CD4-positive, alpha-beta T cell treated with Interleukin-21 for 1 hour (primary cell): ENCODE measurements around the gene OCEL1.

ENCODE experiments used
- DNase-seq: peaks from one replicate; pipeline ENCODE4 v3.0.0-alpha.2; 2020

Gene OCEL1

DNA sequence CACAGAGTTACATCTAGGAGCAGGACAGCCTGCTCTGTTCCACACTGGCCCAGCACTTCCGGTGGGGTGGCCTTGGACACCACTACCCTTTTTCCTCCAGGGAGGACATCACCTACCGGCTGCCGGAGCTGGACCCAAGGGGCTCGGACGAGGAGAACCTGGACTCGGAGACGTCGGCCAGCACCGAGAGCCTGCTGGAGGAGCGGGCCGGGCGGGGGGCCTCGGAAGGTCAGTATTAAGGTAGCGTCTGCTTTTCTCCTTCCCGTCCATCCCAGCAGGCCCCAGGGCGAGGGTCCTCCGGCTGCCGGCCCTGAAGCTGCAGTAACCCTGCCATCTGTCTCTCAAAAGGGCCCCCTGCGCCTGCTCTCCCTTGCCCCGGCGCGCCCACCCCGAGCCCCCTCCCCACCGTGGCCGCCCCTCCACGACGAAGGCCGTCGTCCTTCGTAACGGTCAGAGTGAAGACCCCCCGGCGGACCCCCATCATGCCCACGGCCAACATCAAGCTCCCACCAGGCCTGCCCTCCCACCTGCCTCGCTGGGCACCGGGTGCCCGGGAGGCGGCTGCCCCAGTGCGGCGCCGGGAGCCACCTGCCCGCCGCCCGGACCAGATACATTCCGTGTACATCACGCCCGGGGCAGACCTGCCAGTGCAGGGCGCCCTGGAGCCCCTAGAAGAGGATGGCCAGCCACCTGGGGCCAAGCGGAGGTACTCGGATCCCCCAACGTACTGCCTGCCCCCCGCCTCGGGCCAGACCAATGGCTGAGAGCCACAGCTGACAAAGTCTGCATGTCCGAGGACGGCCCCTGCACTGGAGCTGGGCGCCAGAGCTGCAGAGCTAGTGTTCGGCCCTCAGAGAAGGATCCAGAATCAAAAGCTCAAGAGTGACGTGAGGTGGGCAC, 14.2 kb upstream of the OCEL1 start:
- DNase-seq = no peak

DNA sequence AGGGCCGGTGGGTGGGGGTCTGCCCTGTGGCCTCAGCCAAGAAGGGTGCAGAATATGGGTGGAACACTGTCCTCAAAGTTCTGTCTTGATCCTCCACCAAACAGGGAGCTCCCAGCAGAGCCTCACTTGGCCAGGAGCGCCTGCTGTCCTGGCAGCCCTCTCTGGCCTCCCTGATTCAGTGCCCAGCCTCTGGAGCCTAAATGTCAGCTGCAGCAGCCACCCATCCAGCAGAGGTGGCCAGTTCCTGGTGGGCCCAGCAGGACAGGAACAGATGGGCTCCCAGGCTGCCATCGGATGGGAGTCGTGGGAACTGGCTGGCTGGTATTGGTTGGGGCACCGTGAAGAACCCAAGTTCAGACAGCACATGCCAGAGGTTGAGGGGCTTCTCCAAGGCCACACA, 12.7 kb upstream of the OCEL1 start:
- DNase-seq = no peak

DNA sequence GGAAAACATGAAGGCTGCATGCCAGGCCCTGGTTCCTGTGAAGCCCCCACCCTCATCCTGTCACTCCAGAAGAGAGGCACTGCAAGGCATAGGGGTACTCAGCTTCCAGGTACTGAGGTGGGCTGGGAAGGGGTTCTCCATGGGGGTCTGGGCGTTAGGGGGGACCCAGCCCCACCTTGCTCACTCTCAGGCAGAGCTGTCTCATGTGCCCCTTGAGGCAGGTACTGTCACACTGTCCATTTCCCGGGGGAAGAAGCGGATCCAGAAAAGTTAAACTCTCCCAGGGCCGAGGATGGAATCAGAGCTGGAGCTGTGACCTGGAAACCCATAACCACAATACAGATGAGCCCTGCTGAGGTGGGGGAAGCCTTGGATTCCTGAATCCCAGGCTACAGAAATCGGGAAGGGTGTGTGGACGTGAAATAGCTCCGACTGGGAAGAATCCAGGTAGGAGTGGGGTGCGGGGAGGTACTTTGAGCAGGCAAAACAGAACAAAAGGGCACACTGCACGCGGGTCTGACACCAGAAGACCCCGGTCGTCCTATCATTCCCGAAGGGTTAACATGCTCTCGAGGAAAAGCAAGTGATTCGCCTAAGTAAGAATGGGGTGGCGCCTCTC, 11.4 kb upstream of the OCEL1 start:
- no peak for DNase-seq

DNA sequence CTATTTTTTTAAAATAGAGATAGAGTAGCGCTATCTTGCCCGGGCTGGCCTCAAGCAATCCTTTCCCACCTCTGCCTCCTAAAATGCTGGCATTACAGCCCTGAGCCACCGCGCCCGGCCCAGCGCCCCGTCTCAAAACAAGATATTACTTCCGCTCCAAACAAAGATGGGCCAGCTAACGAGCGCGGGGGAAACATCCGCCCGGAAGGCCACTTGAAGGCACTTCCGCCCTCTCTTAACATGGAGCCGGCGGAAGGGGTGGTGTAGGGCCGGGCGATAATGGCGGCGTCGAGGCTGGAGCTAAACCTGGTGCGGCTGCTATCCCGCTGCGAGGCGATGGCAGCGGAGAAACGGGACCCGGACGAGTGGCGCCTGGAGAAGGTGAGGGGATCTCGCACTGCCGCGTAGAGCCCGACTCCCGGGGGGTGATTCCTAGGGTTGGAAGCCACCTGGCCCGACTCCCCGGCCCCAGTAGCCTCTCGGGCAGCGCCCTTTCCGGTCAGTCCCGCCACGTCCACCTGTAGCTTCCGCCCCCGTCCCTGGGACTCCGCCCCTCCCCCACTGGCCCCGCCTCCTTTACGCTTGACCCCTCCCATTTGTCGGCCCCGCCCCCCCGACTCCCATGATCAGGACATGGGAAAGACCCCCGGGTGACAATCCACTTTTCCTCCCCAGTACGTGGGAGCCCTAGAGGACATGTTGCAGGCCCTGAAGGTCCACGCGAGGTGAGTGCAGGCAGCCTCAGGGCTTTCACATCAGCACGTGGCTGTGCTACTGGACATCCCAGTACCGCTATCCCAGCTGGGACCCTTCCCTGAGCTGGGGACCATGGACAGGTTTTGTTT, 10.7 kb upstream of the OCEL1 start, which contains the start of gene USE1:
Gene USE1 (plus strand): TSS at position 231 of the 845 bp plus-strand sequence. CDS start 49 bp downstream, at position 280.
- DNase-seq = peak; percentile 90

DNA sequence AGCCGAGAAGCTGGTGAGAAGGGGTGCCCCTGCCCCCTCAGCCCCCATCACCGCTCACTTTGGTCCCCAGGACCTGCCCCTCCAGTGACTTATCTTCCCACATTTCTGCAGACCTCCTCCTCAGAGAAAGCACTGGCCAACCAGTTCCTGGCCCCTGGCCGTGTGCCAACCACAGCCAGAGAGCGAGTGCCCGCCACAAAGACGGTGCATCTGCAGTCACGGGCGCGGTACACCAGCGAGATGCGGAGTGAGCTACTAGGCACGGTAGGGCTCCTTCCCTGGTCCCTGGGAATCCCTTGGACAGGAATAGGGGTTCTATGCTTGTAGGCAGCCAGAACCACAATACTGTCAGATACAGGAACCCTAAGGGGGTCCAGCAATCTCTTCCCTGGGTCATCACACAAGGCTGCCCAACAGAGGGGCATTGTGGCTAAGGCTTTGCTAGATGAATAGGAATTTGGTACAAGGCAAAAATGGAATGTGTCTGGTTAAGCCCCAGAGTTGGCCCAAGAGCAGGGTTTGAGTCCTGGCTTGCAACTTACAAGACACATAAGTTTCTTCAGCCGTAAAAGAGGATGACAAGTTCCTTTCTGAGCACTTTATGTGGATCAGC, 9.9 kb upstream of the OCEL1 start:
- no peak for DNase-seq

DNA sequence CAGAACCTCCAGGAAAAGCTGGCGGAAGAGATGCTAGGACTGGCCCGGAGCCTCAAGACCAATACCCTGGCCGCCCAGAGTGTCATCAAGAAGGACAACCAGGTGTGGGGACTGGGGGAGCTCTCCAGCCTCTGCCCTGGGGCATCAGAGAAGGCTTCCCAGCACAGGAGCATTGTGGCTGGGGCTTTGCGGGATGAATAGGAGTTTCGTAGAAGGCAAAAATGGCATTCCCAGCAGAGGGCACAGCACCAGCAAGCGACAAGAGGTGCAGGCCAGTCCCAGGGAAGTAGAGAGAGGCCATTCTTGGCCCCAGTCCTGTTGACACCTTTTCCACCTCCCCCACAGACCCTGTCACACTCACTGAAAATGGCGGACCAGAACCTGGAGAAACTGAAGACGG, 6.7 kb upstream of the OCEL1 start:
- DNase-seq = no peak

DNA sequence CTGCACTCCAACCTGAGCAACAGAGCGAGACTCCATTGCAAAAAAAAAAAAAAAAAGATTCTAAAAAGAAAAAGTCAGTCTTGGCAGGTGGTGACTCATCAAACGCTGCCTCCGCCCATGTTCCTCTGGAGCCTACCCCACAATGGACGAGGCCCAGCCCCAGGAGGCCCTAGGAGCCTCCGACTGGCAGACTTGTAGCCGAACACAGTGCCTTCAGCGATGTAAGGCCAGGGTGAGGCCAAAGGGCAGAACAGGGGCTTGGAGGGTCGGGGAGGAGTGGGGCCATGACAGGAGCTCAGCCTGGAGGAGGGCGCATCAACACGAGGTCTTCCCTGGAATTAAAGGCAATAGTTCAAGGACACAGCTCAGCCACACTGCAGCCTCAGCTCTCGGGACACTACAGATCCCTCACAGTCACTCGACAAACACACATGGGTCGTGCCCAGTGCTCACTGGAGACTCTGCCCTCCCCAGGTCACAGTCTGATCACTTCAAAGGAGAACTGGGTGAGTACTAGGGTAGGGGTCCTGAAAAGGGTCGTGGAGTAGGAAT, 5.7 kb upstream of the OCEL1 start:
- DNase-seq = no peak

DNA sequence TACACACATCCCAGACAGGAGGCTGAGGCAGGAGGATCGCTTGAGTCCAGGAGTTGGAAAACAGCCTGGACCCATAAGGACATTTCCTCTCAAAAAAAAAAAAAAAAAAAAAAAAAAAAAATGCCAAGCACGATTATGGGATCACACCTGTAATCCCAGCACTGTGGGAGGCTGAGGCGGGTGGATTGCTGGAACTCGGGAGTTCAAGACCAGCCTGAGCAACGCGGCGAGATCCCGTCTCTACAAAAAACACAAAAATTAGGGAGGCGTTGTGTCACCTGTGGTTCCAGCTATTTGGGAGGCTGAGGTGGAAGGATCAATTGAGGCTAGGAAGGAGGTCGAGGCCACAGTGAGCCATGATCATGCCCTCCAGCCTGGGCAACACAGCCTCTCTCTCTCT, 973 bp upstream of the OCEL1 start:
- DNase-seq = no peak

DNA sequence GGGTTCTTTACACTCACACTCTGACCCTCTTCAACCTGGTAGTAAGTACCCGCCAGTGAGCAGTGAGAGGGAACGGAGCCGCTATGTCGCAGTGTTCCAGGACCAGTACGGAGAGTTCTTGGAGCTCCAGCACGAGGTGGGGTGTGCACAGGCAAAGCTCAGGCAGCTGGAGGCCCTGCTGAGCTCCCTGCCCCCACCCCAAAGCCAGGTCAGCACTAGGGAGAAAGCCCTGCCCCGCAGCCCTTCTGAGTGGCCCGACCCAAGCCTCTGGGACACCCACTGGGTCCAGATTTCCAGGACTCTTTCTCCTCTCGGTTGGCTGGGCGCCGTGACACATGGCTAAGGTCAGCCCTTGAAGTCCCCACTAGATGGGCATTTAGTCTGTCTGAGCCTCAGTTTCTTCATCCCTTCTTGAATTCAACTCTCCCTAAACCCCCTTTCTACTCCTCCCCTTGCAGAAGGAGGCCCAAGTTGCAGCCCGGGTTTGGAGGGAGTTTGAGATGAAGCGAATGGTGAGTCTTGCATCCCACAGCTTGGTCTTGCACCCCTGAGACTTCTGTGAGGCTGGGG, 1.9 kb downstream of the OCEL1 start:
- no peak for DNase-seq

DNA sequence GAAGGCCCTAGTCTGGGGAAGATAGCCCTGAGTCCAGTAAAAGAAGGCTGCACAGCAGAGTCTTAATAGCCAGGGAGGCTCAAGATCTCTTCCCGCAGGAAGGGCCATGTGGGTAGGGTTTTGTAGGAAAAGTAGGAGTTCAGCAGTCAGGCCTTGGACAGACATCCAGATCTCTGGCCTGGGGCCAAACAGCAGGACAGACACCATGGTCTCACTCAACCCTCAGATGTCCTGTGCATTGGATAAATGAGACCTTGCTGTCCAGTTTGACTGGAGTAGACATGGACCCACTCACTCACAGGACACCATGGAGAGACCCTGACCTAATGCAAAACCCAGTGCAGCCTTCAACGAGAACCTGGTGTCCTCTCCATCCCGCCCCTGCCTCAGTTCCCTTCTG, 3.9 kb downstream of the OCEL1 start:
- no peak for DNase-seq

DNA sequence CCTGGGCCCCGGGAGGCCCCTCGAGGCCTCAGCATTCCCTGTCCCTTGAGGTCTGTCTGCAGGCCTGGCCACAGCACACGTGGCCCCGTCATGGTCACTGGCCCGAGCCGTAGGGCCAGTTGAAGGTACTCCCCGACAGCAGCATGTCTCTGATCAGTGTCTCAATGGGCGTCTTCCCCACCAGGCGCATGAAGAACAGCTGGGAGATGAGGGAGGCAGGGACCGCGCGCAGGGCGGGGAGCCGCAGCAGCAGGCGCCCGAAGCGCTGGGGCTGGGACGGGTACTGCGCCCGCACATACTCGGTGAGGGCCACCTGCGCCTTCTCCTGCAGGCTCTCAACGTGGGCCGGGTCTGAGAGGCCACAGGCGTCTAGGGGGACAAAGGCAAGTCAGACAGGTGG, 6.2 kb downstream of the OCEL1 start:
- DNase-seq = no peak

DNA sequence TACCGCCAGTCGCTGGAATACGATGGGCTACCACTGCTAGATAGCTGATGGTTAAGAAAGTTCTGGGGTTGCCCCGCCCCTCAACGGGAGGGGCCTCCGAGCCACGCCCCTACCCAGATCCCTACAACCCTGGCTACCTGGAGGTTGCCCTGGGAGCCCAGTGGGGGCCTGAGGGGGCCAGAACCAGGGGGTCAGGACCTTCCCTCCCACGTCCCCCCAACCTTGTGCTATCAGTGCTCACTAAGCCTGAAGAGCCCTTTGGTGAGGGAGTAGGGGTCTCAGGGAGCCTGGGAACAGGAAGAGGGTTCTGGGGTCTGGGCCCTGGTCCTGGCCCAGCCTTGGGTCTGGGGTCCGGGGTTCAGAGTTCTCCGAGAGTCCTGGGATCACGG, 8.9 kb downstream of the OCEL1 start:
- peak; percentile 66 for DNase-seq

DNA sequence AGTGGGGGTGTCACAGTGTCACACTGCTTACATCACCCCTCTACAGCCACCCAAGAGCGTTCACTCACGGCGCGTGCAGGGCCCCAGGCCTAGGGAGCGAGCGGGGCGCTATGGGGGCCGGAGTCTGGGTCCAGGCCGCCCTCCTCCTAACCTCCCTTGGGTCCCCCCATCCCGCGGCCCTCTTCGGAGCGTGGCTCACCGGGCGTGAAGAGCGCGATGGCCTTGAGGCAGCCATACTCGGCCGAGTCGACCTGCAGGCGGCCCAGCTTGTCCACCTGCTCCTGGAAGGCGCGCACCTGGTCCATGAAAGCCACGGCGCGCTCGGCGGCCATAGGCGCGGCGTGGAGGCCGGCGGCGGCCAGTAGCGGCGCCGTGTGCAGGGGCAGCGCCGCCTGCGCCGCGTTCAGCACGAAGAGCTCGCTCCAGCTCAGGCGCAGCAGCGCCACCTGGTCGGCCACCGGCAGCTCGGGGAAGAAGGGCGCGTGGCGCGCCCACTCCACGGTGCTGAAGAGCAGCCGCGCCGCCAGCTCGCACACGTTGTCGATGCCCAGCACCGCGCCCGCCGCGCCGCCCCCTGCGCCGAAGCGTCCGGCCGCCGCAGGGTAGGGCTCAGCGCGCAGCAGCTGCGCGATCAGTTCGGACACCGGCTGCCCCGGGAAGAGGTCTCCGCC, 9.4 kb downstream of the OCEL1 start:
- DNase-seq = peak; percentile 78

DNA sequence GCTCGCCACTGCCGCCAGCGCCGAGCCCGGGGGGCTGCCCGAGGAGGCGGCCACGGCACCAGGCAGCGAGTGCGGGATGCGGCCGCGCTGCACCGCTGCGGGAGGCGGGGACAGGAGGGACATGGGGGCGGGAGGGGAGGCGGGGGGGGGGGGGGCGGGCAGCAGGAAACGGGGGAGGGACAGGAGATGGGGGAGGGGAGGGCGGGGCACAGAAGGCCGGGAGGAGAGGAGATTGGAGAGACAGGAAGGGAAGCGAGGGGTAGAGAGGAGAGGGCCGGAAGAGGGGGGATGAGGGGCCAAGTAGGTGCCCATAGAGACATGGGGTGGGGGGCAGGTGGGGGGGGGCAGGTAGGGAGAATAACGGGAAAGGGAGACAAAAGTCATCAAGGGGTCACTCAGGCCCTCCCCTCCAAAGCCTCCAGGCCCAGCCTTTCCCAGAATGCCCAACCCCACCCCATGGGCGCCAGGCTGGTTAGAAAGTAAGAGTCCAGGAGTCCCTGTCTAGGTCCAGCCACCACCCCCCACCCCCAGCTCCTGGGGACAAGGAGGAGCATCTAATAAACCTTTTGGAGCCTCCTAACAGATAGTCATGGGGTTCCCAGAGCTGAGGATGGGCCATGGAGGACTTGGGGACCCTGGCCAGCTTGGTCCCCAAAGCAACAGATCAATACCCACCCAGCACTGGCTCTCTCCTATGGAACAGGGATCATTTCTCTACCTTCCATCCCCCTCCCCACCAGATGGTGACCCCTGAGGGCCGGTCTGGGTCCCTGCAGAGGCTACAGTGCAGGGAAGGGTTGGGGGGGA, 10.1 kb downstream of the OCEL1 start:
- DNase-seq = no peak

DNA sequence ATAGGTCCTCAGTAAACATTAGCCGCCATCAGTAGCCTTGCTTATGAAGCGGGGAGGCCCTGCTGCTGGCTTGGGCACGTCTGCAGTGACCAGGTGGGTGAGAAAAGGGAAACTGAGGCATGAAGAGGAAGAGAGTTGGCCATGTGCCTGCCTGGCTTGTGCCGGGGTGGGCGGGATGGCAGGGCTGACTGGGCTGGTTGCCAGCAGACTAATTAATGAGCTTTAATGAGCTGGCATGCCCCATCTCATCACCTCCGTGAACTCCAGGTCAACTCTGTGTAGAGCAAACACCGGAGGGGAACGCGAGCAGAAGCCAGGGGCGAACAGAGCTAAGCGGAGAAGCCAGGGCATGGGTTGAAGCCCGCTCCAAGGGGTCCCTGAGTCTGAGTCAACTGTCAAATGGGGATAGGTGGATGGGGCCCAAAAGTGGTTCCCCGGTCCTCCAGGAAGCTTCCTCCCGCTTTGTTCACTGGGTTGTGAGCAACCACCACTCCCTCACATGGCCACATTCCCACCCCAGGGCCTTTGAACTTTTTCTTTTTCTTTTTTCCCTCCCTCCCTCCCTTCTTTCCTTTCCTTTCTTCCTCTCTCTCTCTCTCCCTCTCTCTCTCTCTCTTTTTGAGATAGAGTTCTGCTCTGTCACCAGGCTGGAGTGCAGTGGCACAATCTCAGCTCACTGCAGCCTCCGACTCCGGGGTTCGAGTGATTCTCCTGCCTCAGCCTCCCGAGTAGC, 11.0 kb downstream of the OCEL1 start:
- DNase-seq = no peak

DNA sequence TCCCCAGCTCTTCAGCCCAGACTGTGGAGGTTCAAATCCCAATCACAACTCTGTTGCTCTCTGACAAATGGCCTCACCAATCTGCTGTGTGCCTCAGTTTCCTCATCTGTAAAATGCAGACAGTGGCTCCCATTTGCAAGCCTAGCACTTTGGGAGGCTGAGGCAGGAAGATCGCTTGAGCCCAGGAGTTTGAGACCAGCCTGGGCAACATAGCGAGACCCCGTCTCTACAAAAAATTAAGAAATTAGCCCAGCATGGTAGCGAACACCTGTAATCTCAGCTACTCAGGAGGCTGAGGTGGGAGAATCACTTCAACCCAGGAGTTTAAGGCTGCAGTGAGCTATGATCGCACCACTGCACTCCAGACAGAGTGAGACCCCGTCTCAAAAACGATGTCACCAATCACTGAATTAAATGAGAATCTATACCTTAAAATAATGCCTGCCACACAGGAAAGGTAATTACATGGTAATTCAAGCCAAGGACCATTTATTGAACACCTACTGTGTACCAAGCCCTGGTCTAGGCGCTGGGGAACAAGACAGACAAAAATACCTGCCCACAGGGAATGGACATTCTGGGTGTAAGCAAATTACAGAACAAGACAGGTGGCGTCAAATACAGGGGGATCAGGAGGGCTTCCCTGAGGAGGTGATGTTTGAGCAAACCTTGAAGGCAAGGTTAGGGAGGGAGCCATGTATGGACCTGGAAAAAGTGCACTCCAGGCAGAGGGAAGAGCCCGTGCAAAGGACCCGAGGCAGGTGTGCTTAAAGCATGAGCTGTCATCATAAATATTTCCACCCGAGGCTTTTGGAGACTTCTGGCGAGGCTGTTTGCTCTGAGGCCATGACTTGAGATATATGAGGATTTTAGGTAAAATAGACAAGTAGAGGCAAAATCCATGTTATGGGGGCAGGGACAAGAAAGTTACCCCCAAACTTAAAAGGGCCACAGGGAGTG, 12.0 kb downstream of the OCEL1 start:
- no peak for DNase-seq

DNA sequence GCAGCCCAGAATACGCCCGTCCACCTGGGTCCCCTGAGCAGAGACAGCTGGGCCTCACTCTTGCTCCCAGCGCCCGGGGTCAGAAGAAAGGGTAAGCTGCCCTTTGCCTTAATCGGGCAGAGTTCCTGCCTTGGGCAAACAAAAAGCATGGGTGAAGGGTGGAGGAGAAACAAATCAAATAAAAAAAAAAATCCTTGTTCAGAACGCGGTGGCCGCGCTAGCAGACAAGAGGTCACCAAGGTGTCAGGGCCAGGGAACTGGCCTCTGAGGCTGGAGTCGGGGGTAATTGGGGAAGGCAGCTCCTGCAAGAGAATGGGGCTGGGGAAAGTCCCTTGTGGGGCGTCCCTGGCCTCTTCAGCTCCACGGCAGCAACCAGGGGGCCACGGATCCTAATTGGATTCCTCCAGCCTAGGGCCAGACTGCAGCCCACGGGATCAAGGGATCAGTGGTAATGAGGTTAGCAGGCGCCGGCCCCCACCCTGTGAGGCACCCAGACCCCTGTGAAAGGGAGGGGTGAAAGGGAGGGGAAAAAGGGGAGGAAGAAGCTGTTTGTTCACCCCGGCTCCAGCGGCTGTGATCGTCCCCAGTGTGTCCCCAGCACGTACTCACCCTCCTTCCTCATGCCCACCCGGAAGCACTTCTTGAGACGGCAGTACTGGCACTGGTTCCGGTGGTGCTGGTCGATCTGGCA, 14.2 kb downstream of the OCEL1 start:
- DNase-seq = no peak

DNA sequence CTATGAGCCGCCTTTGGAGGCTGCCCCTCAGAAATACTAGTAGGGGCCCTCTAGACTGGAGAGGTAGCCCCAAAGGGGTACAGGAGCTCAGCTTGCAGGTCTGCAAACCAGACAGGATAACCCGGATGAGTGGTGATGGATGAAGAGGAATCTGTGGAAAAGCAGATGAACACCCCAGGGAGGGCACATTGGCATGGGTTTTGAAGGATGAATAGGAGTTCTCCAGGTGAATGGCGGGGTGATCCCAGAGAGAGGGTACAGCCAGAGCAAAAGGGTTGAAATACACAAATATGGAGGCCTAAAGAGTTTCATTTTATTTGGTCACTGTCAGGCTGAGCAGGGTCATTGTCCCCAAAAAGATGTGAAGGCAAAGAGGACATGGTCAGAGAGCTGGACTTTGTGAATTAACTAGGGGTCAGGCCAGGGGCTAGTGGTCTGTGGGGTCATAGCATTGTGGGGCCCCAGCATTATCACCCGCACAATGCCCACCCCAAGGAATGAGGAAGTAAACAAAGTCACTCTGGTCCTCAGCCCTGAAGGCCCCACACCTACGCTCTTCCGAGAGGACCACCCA, 14.9 kb downstream of the OCEL1 start:
- no peak for DNase-seq
